ENCODE results near the gene TCHHL1.

TCHHL1 gene

DNA sequence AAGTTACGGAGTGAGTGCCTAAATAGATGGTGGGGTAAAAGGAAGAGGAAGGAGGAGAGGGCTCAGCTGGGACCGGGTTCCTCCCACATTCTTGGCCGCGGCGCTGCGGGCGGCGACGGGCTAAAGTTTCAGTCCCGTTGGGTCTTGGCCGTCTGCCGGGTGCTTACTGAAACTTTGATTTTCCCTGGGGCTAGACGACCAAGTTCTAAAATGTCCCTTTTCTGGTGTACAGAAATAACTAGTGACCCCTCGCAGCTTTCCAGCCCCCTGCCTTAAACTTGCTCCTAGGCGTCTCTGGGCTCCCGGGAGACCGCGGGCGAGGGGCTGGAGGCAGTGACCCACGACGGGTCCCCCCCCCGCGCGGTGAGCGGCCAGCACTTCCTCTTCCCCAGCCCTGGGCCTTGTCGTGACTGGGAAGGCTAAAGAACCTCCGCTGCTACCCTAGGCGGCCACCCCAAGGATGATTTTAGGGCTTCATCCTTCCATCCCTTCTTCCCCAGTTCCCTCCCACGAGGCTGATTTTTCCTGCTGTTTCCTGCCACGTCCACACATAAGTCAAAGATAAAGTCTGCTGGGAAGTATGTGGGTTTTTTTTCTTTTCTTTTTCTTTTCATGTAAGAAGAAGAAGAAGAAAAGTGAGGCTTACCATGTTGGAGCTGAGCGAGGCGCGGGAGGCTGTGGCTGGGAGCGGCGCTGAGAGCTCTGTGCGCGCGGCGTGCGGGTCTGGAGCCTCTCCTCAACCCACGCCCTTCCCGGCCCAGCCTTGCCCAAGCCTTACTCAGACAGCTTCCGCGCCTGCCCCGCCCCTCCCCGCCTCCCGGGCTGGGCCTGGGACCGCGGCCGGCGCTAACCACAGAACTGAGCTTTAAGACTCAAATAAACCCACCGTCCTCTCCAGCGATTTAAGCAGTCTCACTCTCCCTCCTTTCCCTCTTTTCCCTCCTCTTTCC lies 52.3 kb downstream of the TCHHL1 start, which contains the start of gene S100A11:
TSS of gene S100A11 (minus strand) at position 738 of the 950 bp plus-strand sequence. CDS start at position 649, 89 bp downstream.
- Histone ChIP-seq H3K4me1 (ENCODE audit: control insufficient read depth in 1 of 2, insufficient read depth in 2 of 2, low read length in 2 of 2) (peaks cover 16 to 23% of the 10 kb centered on the region in 2 donors), H3K4me3 (ENCODE audit: low read depth in 1 of 2, low read length in 2 of 2) (peak within 1 kb of the TSS; percentile 80 to 94), H3K27me3 (ENCODE audit: low read depth, low read length) (no peaks in the 10 kb centered on the region), H3K27ac (ENCODE audit: low read length) (peak within 1 kb of the TSS; percentile 98), H3K36me3 (ENCODE audit: control insufficient read depth in 1 of 2, insufficient read depth in 2 of 2, low read length in 2 of 2) (peaks cover 24 to 26% of the 10 kb centered on the region in 2 donors), H3K9me3 (ENCODE audit: control insufficient read depth in 1 of 2, low read length in 2 of 2) (no peaks in the 10 kb centered on the region)

DNA sequence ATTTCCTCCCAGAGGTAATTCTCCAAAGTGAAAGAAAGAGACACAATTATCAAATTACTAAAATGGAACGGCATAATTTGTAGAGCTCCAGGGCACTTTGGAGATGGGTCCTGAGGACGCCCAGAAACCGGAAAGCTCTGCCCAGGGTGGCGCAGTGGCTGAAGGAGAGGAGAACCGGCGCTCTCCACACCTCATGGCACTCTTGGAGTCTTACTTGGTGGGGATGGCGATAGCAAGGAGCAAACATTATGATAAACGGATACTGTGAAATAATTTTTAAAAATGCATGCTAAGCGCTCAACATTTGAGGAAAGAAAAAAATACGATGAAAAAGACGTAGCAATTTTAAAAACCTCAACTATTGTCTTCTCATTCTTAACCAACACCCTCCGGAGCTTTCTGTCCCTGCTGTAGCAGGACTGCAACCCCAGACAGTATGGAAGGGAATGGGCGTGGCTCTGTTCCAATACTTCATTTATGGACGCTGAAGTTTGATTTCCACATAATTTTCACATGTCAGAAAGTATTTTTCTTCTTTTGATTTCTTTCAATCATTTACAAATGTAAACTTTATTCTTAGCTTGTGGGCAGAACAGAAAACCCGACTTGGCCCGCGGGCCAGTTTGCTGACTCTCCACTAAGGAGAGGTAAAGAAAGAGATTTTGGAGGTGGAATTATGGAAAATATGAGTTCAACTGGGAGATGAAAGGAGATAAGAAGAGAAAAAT lies 53.2 kb downstream of the TCHHL1 start:
- Histone ChIP-seq H3K4me3 (ENCODE audit: low read depth in 1 of 2, low read length in 2 of 2) (peak overlapping the region; percentile 80 to 94), H3K4me1 (ENCODE audit: control insufficient read depth in 1 of 2, insufficient read depth in 2 of 2, low read length in 2 of 2) (peaks cover 16 to 23% of the 10 kb centered on the region in 2 donors), H3K27me3 (ENCODE audit: low read depth, low read length) (no peaks in the 10 kb centered on the region), H3K36me3 (ENCODE audit: control insufficient read depth in 1 of 2, insufficient read depth in 2 of 2, low read length in 2 of 2) (peaks cover 27 to 34% of the 10 kb centered on the region in 2 donors), H3K9me3 (ENCODE audit: control insufficient read depth in 1 of 2, low read length in 2 of 2) (no peaks in the 10 kb centered on the region), H3K27ac (ENCODE audit: low read length) (peak overlapping the region; percentile 98)

DNA sequence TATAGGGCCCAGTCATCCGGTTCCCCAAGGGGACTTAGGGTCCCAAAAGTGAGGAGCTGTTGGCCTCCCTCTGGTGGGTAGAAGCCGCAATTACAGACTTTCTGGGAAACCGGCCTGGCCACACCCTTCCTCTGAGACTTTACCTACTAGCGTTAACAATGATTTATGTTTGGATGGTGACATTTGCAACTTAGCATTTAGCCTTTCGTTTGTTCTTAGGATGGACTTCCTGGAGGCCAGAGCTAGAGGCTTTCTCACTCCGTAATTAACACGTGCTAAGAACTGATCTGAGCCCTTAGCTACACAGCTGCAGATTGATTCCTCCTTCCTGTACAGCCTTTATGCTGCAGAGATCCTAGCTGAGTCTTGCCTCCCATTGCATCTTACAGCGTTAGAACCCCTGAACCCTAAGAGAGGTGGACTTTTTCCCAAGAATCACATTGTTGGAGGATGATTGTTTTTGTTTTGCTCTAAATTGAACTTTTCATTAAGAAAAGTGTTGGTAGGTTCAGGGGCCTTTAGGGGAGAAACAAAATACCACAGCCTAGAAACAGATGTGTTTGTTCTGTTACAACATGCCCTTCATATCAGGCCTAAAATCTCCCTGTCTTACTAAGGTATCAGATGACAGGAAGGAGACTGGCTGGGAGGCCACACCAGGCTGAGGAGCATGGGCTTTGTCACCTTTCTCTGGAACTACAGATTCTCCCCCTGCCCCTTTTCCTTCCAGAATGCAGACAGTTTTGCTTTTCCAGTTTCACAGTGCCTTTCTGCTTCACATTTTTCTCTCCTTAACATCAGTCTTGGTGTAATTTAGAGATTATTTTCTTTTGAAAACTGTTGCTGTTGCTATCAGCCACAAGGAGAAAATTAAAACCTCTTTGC lies 54.0 kb downstream of the TCHHL1 start:
- peaks cover 27 to 36% of the 10 kb centered on the region in 2 donors for H3K36me3 ChIP-seq (ENCODE audit: control insufficient read depth in 1 of 2, insufficient read depth in 2 of 2, low read length in 2 of 2)
- peaks cover 16 to 23% of the 10 kb centered on the region in 2 donors for H3K4me1 ChIP-seq (ENCODE audit: control insufficient read depth in 1 of 2, insufficient read depth in 2 of 2, low read length in 2 of 2)
- H3K27ac ChIP-seq (ENCODE audit: low read length): peak overlapping the region; percentile 98
- peak overlapping the region; percentile 80 to 94 for H3K4me3 ChIP-seq (ENCODE audit: low read depth in 1 of 2, low read length in 2 of 2)
- H3K27me3 ChIP-seq (ENCODE audit: low read depth, low read length): no peaks in the 10 kb centered on the region
- no peaks in the 10 kb centered on the region for H3K9me3 ChIP-seq (ENCODE audit: control insufficient read depth in 1 of 2, low read length in 2 of 2)

DNA sequence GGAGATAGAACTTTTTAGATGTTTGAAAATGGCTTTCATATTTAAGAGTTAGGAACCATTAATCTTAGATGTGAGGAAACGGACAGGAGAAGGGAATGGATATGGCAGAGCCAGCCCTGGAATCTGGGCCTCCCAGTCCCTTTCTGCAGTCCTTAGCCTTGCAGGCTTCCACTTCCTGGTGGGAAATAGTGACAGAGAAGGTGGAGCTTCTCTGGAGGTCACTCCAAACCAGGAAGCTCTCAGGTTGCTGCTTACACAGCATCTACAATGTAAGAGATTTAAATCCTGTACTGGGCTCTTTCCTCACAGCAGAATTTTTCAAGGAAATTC lies 54.6 kb downstream of the TCHHL1 start:
- no peaks in the 10 kb centered on the region for H3K9me3 ChIP-seq (ENCODE audit: control insufficient read depth in 1 of 2, low read length in 2 of 2)
- no peaks in the 10 kb centered on the region for H3K27me3 ChIP-seq (ENCODE audit: low read depth, low read length)
- peak overlapping the region; percentile 98 for H3K27ac ChIP-seq (ENCODE audit: low read length)
- H3K36me3 ChIP-seq (ENCODE audit: control insufficient read depth in 1 of 2, insufficient read depth in 2 of 2, low read length in 2 of 2): peaks cover 27 to 36% of the 10 kb centered on the region in 2 donors
- peaks cover 16 to 23% of the 10 kb centered on the region in 2 donors for H3K4me1 ChIP-seq (ENCODE audit: control insufficient read depth in 1 of 2, insufficient read depth in 2 of 2, low read length in 2 of 2)
- peak overlapping the region; percentile 80 to 94 for H3K4me3 ChIP-seq (ENCODE audit: low read depth in 1 of 2, low read length in 2 of 2)
